Measurements from ENCODE around the gene ACBD6. TPM values are rescaled to one million over a fixed set of nuclear protein-coding genes. Genes with fewer than 3 reads are reported as not detected.

The ACBD6 gene
- total and polyA plus RNA-seq, 2 donors (not counting 1 experiment from before 2014, with no cell fraction given), result 52.9 to 80.9 TPM

DNA sequence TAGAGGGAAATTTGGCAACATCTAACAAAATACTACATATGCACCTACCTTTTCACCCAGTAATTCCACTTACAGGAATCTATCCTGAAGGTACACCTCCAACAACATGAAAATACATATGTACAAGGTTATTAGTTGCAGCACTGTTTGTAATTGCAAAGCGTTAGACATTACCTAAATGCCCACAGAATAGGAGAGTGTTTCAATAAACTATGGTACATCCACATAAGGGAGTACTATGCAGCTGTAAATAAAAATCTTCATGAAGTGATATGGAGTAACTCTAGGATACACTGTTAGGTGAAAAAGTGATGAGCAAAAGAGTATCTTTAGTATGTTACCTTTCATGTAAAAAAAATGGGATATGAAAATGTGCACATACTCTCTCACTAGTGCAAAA lies 126.1 kb downstream of the ACBD6 start:
- Histone ChIP-seq H3K79me2 (ENCODE audit: control insufficient read depth, insufficient read depth, low read length) (peaks cover 15% of the 10 kb centered on the region), H3K27me3 (replicated peaks in 1 of 4; ENCODE audit: control extremely low read depth in 1 of 4, control insufficient read depth in 3 of 4, insufficient read depth in 4 of 4, low read length in 3 of 4) (no peaks in the 10 kb centered on the region), H3K36me3 (replicated peaks in 1 of 2; ENCODE audit: control extremely low read depth in 1 of 2, control insufficient read depth in 1 of 2, extremely low read depth in 1 of 2, insufficient read depth in 2 of 2, low read length in 1 of 2) (no peaks in the 10 kb centered on the region), H3K4me1 (ENCODE audit: control insufficient read depth in 2 of 2, insufficient read depth in 2 of 2, low read length in 2 of 2) (no peaks in the 10 kb centered on the region), H3K4me3 (ENCODE audit: control extremely low read depth in 1 of 5, extremely low read depth in 1 of 5, insufficient read depth in 1 of 5, low read depth in 2 of 5, low read length in 4 of 5) (no peak overlapping the region), H3K9me3 (ENCODE audit: control extremely low read depth in 1 of 3, control insufficient read depth in 2 of 3, insufficient read depth in 1 of 3, low read length in 2 of 3) (peaks cover 6 to 32% (median 15%) of the 10 kb centered on the region in 3 donors), H2AFZ (ENCODE audit: insufficient read depth, low read depth, low read length, poor library complexity, severe bottlenecking) (no peak overlapping the region), H3K27ac (ENCODE audit: low read length in 2 of 2) (no peak overlapping the region), H3K4me2 (replicated peaks; ENCODE audit: low read depth, low read length, poor library complexity, severe bottlenecking) (no peak overlapping the region), H3K9ac (ENCODE audit: low read length) (no peak overlapping the region), H4K20me1 (ENCODE audit: control insufficient read depth, insufficient read depth, low read length, poor library complexity, severe bottlenecking) (no peaks in the 10 kb centered on the region)
- no peaks in the 10 kb centered on the region for H3K4me1 Mint-ChIP-seq
- no peaks in the 10 kb centered on the region for H3K27me3 Mint-ChIP-seq
- DNase-seq (no peak), ATAC-seq (ENCODE audit: low read depth) (no peak)
- WGBS (ENCODE audit: insufficient coverage), result no CpG with 5 or more reads among the region's 1 CpG
- no peak overlapping the region for H3K27ac Mint-ChIP-seq
- ChIA-PET POLR2A (no interaction called here), CTCF (no interaction called here)
- no peak for TF ChIP-seq EZH2 (IDR thresholded peaks at IDR 0.05; ENCODE audit: borderline replicate concordance, insufficient read depth, low read depth, low read length, poor library complexity, severe bottlenecking)
- TF ChIP-seq, protein P1, sequence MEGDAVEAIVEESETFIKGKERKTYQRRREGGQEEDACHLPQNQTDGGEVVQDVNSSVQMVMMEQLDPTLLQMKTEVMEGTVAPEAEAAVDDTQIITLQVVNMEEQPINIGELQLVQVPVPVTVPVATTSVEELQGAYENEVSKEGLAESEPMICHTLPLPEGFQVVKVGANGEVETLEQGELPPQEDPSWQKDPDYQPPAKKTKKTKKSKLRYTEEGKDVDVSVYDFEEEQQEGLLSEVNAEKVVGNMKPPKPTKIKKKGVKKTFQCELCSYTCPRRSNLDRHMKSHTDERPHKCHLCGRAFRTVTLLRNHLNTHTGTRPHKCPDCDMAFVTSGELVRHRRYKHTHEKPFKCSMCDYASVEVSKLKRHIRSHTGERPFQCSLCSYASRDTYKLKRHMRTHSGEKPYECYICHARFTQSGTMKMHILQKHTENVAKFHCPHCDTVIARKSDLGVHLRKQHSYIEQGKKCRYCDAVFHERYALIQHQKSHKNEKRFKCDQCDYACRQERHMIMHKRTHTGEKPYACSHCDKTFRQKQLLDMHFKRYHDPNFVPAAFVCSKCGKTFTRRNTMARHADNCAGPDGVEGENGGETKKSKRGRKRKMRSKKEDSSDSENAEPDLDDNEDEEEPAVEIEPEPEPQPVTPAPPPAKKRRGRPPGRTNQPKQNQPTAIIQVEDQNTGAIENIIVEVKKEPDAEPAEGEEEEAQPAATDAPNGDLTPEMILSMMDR (IDR thresholded peaks at IDR 0.05), result no peak
- H3K4me3 Mint-ChIP-seq, result no peak overlapping the region
- intact Hi-C loops (cut with micrococcal nuclease), result no loop called here
- H3K9me3 Mint-ChIP-seq (ENCODE audit: insufficient read depth), result peaks cover 26% of the 10 kb centered on the region

DNA sequence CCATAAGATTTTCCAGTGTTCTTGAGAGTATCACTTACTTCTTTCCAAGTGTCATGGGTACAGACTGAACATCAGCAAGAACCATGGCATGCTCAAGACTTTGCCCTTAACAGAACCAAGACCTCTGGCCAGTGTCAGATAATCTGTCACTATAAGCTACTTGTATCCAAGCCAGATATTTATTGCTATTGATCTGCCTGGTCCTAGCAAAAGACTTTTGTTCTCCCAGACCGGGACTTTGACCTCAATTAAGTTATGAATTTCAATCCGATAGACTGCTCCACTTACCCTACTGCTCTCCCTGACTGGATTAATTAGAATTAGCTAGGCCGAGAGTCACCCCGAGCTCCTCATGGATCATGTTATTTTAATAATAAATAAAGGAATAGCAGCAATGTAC lies 129.6 kb downstream of the ACBD6 start:
- H3K27ac Mint-ChIP-seq, result no peak overlapping the region
- no peak overlapping the region for H3K9ac ChIP-seq (ENCODE audit: low read length)
- DNase-seq (no peak), ATAC-seq (ENCODE audit: low read depth) (no peak)
- no peak overlapping the region for H2AFZ ChIP-seq (ENCODE audit: insufficient read depth, low read depth, low read length, poor library complexity, severe bottlenecking)
- H3K4me1 ChIP-seq (ENCODE audit: control insufficient read depth in 2 of 2, insufficient read depth in 2 of 2, low read length in 2 of 2), result no peaks in the 10 kb centered on the region
- no peaks in the 10 kb centered on the region for H3K36me3 ChIP-seq (replicated peaks in 1 of 2; ENCODE audit: control extremely low read depth in 1 of 2, control insufficient read depth in 1 of 2, extremely low read depth in 1 of 2, insufficient read depth in 2 of 2, low read length in 1 of 2)
- no peaks in the 10 kb centered on the region for H3K27me3 ChIP-seq (replicated peaks in 1 of 4; ENCODE audit: control extremely low read depth in 1 of 4, control insufficient read depth in 3 of 4, insufficient read depth in 4 of 4, low read length in 3 of 4)
- ChIA-PET CTCF (interaction anchor here (0.6 kb wide), 1 partner anchor 142 kb away, joined by 3 read pairs; no protein-coding TSS in a partner anchor), POLR2A (no interaction called here)
- H3K9me3 ChIP-seq (ENCODE audit: control extremely low read depth in 1 of 3, control insufficient read depth in 2 of 3, insufficient read depth in 1 of 3, low read length in 2 of 3), result peaks cover 0 to 4% (median 0%) of the 10 kb centered on the region in 3 donors
- no peaks in the 10 kb centered on the region for H4K20me1 ChIP-seq (ENCODE audit: control insufficient read depth, insufficient read depth, low read length, poor library complexity, severe bottlenecking)
- no peaks in the 10 kb centered on the region for H3K4me1 Mint-ChIP-seq
- peaks cover 8% of the 10 kb centered on the region for H3K79me2 ChIP-seq (ENCODE audit: control insufficient read depth, insufficient read depth, low read length)
- no peak overlapping the region for H3K4me2 ChIP-seq (replicated peaks; ENCODE audit: low read depth, low read length, poor library complexity, severe bottlenecking)
- H3K4me3 ChIP-seq (ENCODE audit: control extremely low read depth in 1 of 5, extremely low read depth in 1 of 5, insufficient read depth in 1 of 5, low read depth in 2 of 5, low read length in 4 of 5), result no peak overlapping the region
- H3K27me3 Mint-ChIP-seq, result no peaks in the 10 kb centered on the region
- WGBS (ENCODE audit: insufficient coverage), result 100% methylated on average over 1 of the region's 4 CpGs
- intact Hi-C loops (cut with micrococcal nuclease), result no loop called here
- TF ChIP-seq EZH2 (IDR thresholded peaks at IDR 0.05; ENCODE audit: borderline replicate concordance, insufficient read depth, low read depth, low read length, poor library complexity, severe bottlenecking), result no peak
- TF ChIP-seq, protein P1 (IDR thresholded peaks at IDR 0.05), result no peak
- no peak overlapping the region for H3K27ac ChIP-seq (ENCODE audit: low read length in 2 of 2)
- no peak overlapping the region for H3K4me3 Mint-ChIP-seq
- peaks cover 8% of the 10 kb centered on the region for H3K9me3 Mint-ChIP-seq (ENCODE audit: insufficient read depth)

Measured in B cell (primary cell).